GM21717 (cell line): ENCODE measurements around the gene GPR78.

ENCODE experiments used
- ATAC-seq: cut with Tn5 transposase; IDR thresholded peaks from one replicate; pipeline ENCODE4 v1.9.1; 2021; ENCODE audit warnings: mild to moderate bottlenecking, moderate library complexity; ENCODE audit not compliant: unreplicated experiment

Gene GPR78

DNA sequence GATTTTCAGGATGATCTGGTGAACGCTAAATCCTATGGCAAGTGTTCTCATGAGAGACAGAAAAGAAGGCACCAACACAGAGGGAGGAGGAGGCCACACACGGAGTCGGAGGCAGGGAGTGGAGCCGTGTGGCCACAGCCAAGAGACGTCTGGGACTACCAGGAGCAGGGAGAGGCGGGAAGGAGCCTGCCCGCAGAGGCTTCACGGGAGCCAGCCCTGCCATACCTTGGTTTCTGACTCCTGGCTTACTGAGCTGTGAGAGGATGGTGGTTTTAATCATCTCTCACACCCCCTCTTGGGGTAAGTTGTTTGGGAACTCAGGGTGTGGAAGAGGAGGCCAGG lies 33.5 kb upstream of the GPR78 start:
- ATAC-seq, result no peak

DNA sequence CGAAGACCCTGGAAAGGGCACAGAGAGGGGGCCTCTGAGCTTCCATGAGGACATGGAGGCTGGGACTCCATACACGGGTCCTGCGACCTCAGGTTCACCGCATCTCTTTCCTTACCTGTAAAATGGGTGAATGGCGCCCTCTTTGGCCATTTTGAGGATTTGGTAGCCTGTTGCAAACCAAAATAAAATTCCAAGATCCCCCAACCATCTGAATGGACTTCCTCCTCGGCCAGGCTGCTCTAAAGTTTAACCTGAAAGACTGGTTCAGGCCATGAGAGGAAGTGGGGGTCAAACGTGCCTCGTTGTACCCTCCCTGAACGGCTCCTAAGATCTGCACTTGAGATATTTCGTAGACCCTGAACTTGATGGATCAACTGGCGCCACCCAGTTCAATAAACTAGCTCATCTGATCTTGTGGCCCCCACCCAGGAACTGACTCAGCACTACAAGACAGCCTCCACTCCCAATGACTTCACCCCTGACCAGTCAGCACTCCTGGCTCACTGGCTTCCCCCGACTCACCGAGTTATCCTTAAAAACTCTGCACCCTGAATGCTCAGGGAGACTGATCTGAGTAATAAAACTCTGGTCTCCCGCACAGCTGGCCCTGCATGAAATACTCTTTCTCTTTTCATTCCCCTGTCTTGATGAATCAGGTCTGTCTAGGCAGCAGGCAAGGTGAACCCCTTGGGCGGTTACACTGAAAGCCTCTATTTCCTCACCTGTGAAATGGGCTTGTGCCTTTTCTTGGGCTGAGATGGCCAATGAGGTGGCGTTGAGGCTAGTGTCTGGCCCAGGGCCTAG lies 32.9 kb upstream of the GPR78 start:
- ATAC-seq, result no peak

DNA sequence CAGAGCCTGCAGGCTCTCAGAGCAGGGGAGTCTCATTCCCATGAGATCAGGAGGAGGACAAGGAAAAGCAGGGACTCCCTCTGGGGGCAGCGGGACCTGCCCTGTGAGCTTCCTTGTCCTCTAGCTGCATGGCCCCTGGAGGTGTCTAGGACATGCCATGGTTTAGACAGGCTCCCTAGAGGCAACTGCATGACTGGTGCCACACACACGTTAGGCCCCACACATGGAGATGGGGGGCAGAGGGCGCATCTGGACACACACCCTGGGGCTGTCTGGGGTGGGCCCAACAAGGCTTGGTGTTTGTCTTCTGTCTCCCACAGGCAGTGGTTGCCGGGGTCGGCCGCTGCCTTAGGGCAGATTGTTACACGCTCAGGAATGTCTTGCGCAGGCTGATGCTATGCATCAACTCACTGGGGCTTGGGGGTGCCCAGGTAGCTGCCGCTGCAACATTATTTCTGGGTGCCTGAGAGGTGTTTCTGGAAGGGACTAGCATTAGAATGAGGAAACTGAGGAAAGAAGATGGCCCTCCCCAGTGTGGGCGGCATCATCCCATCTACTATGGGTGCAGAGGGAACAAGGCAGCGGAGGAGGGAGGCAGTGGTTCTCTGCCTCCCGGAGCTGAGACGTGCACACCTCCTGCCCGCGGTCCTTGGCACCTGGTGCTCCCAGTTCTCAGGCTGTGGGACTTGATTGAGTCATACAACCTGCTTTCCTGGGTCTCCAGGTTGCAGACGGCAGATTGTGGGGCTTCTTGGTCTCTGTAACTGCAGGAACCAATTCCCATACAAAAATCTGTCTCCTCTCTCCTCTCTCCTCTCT lies 32.1 kb upstream of the GPR78 start:
- ATAC-seq, result no peak

DNA sequence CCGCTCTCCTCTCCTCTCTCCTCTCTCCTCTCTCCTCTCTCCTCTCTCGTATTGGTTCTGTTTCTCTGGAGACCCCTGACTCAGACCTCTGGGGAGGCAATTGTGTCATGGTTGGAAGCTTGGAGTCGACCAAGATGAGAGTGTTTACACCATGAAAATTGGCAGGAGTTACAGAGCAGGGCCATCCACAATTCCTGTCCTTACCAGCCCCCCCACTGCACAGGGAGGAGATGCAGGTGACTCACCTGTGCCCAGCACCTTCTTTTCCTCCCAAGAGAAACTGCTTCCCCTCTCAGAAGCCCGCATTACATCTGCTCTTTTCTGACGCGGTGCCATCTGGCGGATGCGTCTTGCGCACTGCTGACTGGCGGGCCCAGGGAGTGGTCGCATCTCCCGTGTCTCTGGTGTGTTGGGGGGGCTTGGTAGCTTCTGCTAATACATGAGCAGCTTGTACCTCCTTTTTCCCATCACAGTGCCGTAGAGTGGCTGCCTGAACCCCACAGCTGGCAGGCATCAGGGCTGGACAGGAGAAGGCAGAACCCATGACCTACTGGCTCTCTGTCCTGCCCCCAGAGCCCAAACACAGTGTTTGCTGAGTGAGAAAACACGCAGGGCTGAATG lies 31.4 kb upstream of the GPR78 start:
- no peak for ATAC-seq

DNA sequence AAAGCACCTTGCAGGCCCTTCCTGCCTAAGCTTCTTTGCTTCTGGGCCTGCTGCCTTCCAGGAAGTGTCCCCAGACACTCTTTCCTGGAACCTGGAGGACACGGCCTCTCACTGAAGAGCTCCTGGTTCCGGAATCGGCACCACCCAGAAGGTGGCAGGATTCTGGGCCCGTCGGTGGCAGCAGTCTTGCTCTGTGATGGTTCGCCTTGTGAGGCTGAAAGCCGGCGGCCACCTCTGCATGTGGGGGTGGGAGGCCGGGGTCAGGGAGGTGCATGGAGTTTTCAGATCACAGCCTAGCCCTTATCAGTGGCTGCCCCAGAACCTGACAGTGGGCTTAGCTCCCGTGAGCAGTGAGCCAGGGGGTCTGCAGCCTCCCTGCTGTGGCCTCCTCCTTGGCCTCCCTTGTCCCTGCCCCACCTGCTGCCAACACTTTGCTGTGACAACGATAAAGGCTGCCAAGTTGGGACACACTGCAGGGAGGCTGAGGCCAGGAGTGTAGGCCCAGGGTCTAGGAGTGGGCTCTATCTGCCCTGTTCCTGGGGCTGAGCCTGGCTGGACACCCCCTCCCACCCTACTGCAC lies 30.8 kb upstream of the GPR78 start:
- no peak for ATAC-seq

DNA sequence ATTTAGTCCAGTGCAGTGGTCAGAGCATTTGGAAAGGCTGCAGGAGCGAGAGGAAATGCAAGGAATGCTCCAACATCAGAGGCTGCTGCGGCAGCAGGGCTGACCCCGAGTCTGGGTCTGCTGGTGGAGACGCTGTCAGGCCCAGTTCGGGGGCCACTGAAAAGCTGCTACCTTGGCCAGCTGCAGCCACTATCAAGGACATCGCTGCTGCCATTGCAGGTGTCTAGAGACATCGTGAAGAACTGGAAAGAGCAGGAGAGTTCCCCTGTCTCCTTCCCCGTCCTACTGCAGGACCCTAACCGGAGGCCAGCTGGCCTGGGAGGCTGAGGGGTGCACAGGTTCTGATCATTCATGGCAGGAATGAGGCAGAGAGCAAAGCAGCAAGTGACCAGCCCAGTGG lies 29.5 kb upstream of the GPR78 start:
- ATAC-seq, result no peak

DNA sequence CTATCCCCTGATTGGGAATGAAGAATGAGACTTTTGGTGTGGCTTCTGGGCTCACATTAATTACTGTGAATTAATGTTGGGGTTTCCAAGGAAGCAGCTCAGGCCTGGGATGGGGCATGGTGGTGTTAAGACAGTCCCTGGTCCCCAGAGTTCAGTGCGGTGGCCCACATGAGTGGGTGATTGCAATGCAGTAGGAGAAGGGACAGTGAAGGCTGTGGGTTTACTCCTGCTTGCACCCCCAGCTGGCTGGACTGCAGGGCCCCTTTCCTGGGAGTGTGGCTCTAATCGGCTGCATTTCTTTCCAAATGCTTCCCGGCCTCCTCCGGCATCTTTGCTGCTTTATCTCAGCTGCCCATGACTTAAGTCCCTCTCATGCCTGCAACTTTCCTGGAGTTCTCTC lies 28.2 kb upstream of the GPR78 start:
- ATAC-seq, result no peak

DNA sequence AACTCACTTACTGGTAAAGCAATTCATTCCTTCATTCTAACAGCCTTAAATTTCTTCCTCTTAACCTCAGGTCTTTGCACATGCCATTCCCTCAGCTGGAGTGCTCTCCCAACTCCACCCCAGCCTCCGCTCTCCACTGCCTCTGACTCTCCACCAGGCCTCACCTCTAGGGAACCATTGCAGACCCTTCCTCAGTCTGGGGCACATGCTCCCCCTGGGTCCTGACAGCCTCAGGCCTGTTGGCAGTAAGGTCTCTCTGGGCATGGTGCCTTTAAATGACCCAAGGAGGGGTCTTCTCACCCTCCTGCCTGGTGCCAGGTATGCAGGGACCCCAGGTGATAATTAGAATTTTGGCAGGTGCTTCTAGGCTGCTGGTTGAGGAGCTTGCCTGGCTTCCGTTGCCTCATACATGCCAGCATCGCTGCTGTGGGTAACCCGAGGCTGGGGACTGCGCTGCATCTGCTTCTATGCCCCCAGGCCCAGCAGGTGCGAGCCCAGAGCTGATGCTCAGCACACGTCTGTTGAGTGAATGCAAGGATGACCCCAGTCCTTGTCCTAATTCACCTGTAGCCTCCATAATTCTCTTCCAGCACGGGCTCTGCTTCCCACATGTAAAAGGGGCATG lies 27.5 kb upstream of the GPR78 start:
- ATAC-seq, result no peak

DNA sequence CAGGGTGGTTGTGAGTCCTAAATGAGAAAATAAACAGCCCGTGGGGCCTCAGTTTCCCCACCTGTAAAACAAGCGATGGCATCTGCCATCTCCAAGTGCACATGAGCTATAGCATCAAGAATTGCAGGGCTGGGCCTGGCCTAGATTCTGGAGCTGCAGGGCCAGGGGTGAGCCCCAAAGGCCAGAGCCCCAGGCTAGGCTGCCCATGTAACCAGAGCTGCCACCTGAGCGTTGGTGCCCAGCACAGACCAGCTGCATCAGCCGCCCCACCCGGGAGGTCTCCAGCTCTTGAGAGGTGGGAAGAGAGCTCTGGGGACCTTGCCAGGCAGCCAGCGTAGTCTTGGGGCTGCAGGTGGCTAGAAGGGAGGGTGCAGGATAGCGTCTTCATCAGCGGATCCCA lies 27.0 kb upstream of the GPR78 start:
- ATAC-seq, result no peak

DNA sequence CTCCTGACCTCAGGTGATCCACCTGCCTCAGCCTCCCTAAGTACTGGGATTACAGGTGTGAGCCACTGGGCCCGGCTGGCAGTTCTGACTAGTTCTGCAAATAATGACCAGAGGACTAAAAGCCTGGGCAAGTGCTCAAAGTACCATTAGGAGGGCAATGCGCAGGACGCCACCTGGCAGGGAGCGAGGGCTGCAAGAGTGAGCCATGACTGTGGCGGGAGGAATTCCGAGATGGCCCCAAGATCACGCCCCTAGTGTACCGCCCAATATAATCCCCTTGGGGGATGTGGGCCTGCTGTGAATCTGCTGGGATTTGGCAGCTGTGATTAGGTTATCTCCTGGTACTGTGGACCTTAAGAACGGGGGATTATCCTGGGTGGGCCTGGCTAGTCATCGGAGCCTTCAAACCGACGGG lies 26.2 kb upstream of the GPR78 start:
- ATAC-seq, result no peak

DNA sequence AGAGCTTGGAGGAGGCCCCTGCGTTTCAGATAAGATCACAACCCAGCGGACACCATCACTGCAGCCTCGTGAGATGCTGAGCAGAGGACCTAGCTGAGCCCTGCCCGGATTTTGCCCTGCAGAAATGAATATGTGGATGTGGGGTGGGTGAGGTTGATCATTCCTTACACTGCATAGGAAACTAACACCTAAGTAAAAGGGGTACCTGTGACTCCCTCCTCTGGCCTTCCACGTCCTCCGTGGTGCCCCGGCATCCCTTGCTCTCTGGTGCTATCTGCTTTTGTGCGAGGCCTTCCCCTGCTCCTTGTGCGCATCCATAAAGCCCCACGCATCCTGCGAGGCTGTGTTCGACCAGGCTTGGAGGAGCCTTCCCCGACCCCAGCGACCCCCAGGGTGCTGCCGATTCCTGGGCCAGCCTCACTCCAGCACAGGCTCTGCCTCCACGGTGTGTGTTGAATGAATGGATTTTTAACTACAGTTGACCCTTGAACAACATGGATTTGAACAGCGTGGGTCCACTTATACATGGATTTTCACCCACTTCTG lies 25.6 kb upstream of the GPR78 start:
- no peak for ATAC-seq

DNA sequence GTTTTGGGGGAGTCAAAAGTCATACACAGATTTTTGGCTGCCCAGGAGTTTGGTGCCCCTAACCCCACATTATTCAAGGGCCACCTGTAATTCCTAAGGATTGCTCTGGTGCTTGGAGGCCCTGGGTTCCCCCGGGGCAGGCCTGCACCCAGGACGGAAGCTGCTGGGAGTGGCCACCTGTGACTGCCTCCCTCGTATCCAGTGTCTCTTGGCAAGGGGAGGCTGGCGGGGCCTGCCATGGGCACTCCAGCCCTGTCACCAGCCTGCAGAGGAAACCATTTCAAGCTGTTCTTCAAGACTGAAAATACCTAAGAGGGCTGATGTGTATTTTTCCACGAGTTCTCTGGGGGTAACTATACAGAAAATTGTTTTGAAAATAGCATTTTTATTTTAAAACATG lies 24.5 kb upstream of the GPR78 start:
- ATAC-seq, result no peak

DNA sequence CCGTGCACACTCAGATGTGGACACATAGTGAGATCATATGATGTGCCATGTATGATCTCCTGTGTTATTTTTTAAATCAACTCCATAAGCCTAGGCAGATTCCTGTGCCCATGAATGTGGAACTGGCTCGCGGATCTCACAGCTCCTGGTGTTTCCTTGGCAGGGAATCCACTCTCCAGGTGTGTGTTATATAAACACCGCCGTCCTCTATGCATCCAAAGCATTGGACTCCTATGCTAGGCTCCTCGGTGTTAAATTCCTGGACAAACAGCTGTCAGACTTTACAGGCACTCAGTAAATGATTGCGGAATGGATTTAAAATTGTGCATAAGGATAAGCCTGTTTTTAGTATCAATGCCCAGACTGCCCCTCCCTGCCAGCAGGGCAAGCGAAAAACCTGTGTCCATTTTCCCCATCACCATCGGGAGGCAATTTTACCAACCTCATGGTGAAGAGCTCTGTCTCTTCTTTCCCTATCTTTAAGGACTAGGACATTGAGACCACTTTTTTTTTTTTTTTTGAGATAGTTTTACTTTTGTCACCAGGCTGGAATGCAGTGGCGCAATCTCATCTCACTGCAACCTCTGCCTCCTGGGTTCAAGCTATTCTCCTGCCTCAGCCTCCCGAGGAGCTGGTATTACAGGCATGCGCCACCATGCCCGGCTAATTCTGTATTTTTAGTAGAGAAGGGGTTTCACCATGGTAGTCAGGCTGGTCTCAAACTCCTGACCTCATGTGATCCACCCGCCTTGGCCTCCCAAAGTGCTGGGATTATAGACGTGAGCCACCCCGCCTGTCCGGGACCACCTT lies 23.6 kb upstream of the GPR78 start:
- ATAC-seq, result no peak

DNA sequence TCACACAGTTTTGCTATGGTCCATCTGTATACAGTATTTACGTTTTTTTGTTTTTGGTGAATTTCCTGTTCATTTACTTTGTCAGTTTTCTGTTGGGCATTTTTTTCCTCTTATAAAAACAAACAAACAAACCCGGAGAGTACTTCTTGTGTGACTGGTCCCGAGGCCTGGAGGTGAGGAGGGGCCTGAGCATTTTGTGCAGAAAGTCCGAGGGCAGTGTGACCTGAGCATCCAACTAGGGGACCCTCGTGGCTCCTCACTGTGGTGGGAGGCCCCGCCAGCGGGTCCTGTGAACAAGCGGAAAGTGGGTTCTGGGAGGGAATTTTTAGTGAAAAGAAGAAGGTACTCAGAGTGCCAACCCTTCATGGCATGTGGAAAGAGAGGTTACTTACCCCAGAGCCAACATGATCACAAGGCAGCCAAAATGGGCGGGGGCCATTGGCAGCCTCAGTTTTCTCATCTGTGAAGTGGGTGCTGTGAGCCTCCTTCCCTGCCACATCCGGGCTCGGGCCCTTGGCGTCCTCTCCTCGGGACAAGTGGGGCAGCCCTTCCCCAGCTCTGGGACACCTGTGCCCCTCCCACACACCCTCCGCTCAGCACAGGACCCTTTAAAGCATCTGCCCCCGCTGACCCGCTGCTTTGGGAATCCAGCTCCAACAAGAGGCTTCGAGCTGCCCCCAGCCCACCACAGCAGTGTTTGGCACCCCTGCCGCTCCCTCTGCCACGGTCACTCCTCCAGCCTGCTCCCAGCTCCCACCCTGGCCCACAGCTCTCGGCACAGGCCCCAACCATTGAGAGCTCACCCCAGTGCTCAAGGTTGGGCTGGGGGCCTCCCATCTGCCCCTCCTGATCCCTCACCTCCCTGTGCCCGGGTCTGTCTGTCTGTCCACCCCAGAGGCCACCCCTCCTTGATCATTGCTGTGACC lies 22.8 kb upstream of the GPR78 start:
- ATAC-seq, result no peak

DNA sequence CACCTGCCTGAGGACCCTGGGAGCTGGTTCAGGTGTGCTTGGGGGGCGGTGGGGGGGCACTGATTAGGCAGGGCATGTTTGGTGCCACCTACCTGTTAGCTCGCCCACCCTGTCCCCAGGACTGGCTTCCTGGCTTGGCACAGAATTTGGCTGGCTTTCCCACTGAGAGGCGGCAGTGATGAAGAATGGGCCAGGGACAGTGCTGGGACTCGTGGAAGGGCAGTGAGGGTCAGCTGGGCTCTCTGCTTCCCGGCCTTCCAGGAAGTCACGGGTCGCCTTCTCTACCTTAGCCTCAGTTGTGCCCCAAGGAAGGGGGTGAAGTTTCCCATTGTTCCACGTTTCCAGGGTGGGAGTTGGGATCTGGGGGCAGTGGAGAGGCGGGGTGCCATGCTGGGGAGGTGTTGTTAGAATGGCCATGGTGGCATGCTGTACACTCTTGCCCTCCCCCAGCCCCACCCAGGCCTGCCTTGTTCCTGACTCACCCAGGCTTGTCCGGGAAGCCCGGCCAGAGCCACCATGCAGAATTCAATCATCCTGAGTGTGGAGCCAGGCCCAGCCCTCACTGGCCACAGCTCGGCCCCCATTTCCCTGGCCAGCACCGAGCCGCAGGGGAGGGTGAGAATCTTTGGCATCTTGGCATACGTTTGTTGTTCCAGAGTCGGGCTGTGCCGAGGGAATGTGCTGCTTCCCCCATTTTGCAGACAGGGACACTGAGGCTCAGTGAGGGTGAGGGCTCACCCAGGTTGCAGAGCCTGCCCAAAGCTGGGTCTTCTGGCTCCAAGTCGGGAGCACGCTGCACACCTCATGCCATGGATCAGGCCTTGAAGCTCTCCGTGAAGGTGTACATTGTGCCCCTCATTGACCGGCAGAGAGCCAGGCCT lies 21.9 kb upstream of the GPR78 start:
- ATAC-seq, result no peak

DNA sequence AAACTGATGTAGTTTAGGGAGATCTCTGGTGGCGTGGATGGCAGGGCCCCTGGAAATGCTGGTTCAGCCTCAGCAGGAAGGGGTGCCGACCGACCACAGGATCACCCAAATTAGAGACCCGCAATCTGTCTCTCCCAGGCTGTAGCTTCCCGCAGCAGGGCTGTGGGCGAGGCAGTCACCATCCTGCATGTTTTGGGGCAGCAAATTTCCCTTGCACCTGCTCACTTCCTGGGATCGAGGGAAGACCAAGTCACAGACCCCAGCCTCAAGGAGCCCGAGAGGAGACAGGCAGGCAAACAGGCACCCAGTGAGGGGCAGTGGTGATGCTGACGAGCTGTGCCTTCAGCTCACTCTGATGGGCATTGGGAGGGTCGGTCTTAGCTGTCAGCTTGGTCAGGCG lies 21.2 kb upstream of the GPR78 start:
- no peak for ATAC-seq

DNA sequence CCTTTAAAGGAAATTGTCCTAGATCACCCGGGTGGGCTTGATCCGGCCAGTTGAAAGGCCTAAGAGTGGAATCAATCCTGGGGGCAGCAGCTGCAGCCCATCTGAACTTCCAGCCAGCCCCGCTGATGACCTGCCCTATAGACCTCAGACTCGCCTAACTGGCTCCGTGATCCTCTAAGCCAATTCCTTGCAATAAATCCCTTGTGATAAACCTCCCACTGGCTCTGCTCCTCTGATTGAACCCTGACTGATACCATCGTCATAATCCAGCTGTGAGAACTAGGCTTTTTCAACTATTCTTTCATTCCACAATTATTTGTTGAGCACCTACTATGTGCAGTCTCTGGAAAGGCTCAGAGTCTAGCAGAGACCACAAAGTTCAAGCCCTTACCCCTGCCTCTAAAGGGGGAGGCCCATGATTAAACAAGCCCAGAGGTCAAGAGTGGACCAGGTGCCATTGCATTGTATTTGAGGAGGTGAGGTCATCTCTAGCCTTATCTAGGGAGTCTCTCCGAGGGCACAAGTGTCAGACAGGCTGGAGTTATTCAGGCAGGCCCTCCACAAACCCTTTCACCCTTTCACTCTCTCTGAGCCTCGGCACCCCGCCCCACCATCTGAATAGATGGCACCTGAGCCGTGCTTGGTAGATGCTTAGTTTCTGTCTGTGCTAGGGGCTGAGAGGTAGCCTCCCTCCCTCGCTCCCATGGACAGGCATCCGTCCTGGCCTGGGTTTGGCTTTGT lies 20.5 kb upstream of the GPR78 start:
- ATAC-seq, result no peak
